NK-92 (cell line): ENCODE data around the gene UHMK1.
"Not testable (repeated sequence)": the region's sequence is repeated elsewhere in the genome, so short reads cannot be mapped to it uniquely, and the experiment has no call there.

Experiments
- DNase-seq: peaks from one replicate; lab custom pipeline; 2025; ENCODE audit not compliant: unreplicated experiment; lab: John Stamatoyannopoulos, UW

Gene UHMK1

DNA sequence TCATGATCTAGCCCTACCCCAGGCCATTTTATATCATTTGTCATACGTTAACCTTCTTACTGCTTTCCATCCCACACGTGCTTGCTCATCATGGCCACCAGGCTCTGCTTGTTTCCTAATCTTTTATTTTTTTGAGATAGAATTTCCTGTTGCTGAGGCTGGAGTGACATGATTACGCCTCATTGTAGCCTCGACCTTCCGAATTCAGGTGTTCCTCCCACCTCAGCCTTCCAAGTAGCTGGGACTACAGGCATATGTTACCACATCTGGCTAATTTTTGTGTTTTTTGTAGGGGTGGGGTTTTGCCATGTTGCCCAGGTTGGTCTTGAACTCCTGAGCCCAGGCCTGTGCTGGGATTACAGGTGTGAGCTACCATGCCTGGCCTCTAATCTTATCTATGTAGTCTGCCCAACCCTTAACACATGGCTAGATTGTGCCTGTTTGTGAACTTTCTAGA lies 67.2 kb downstream of the UHMK1 start:
- no peak for DNase-seq

DNA sequence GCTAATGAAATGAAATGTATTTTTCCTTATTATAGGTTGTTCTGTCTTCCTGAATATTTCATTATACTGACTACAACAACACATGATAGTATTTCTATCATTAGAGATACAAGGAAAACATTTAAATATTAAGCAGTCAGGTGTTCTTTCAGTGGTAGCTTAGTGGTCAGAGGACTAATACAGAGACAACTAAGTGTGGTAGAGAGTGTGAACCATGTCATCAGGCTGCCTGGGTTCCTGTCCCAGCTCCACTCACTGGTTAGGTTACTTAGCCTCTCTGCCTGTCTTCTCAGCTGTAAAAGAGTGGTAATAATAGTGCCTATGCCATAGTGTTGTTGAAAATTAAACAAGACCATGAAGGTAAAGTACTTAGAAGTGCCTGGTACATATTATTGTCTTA lies 67.8 kb downstream of the UHMK1 start:
- no peak for DNase-seq

GRCh38 chr1:162566870-162567269 lies 69.3 kb downstream of the UHMK1 start:
- no peak for DNase-seq

DNA sequence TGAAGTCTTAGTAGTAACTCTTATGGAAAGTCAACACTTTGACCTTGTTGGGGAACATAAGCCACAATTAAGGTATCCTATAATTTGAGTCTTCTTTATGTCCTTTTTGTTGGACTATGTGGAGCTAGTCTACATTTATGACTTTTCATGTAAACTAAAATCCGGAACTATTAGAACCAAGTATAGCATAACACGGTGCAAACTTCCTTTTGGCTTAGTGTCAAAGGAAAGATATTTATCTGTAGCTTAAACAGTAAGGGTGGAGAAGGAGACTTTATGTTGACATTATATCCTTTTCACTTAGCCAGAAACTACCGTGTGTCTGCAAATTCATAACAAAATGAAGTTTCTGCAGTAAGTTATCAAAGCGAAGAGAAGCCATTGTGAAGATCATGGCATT lies 71.2 kb downstream of the UHMK1 start:
- DNase-seq = no peak

GRCh38 chr1:162570718-162571117 lies 73.1 kb downstream of the UHMK1 start:
- no peak for DNase-seq

DNA sequence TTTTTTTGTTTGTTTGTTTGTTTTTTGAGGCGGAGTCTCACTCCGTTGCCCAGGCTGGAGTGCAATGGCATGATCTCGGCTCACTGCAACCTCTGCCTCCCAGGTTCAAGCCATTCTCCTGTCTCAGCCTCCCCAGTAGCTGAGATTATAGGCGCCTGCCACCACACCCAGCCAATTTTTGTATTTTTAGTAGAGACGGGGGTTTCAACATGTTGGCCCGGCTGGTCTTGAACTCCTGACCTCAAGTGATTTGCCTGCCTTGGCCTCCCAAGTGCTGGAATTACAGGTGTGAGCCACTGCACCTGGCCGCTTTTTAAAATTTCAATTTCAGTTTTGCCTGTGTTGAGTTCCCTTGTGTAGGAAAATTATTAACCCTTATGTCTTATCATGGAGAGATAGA lies 73.5 kb downstream of the UHMK1 start:
- not testable (repeated sequence) for DNase-seq

DNA sequence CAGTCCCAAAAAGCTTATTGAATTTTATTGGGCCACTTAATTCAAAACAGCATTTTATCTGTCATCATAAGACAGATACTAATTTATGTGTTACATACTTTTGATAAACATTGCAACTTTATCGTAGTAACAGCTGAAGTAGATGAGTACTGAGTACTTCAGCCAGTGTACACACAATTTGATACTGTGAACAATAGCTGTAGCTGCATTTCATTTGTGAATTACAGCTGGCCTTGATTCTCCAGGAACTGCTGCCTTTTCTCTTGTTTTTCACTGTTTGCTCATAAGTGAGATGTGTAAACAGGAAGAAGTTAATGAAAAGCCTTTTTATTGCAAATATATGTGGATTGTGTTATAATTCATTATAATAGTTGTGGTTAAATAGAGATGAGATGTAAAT lies 74.1 kb downstream of the UHMK1 start:
- DNase-seq = no peak

GRCh38 chr1:162573136-162573535 lies 75.5 kb downstream of the UHMK1 start:
- DNase-seq = no peak

GRCh38 chr1:162578071-162578700 lies 80.6 kb downstream of the UHMK1 start:
- DNase-seq = no peak

DNA sequence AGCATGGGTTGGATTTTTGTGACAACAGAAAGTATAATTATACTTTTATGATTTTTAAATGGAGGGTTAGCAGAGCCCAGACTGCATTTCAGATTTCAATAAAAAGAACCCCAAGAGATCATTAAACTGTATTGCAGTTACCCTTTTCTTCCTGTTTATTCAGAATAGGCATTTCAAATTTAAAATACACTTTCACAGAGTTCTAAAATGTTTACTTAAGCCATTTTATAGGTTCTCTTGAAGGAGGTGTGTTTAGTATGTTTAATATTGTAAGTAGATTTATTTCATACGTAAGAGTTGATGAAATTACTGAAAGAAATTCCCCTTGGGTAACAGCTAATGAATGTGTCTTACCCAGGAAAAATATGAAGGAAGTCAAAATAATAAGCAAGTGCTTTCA lies 81.3 kb downstream of the UHMK1 start:
- DNase-seq = no peak
